H1 (cell line): ENCODE results near the gene DGKH. TPM values are rescaled to one million over a fixed set of nuclear protein-coding genes. Genes with fewer than 3 reads are reported as not detected.

ENCODE experiments used
- EZH2 ChIP-seq: fragments of 200-600 bp; sonication (generic); IDR thresholded peaks from 2 replicates; pipeline ENCODE4 v1.7.1; 2012; ENCODE audit warnings: low read depth, mild to moderate bottlenecking, moderate library complexity, low read length, inconsistent platforms; ENCODE audit not compliant: severe bottlenecking
- FOSL1 ChIP-seq: IDR thresholded peaks from 2 replicates; pipeline ENCODE4 v1.6.1; 2011; ENCODE audit warnings: mild to moderate bottlenecking, low read depth, low read length, moderate library complexity; ENCODE audit not compliant: insufficient read depth
- JUND ChIP-seq: IDR thresholded peaks from 2 replicates; pipeline ENCODE4 v1.6.1; 2011; ENCODE audit warnings: mild to moderate bottlenecking, improper control_type of control experiment, low read length
- KDM4A ChIP-seq: IDR thresholded peaks from one replicate; pipeline ENCODE4 v1.7.1; 2012; ENCODE audit warnings: low read depth, mild to moderate bottlenecking, moderate library complexity, low read length, inconsistent platforms; ENCODE audit not compliant: severe bottlenecking
- RAD21 ChIP-seq, 2 experiments: IDR thresholded peaks in 1 of 2; conservative IDR thresholded peaks in 1 of 2; 2 replicates each; pipeline ENCODE4 v1.6.1; 2011; ENCODE audit warnings: low read depth in 2 of 2, low read length in 2 of 2, improper control_type of control experiment in 1 of 2, inconsistent platforms in 1 of 2, mild to moderate bottlenecking in 1 of 2, moderate library complexity in 1 of 2
- RBBP5 ChIP-seq: IDR thresholded peaks from 2 replicates; pipeline ENCODE4 v1.7.1; 2012; ENCODE audit warnings: low read depth, mild to moderate bottlenecking, inconsistent platforms, low read length, moderate library complexity, borderline replicate concordance
- RFX5 ChIP-seq: IDR thresholded peaks from 2 replicates; pipeline ENCODE4 v1.6.1; 2011; ENCODE audit warnings: low read depth, low read length, improper control_type of control experiment, borderline replicate concordance
- SIX5 ChIP-seq: IDR thresholded peaks from 2 replicates; pipeline ENCODE4 v1.6.1; 2011; ENCODE audit warnings: mild to moderate bottlenecking, low read depth, low read length
- SP2 ChIP-seq: IDR thresholded peaks from 2 replicates; pipeline ENCODE4 v1.6.1; 2012; ENCODE audit warnings: mild to moderate bottlenecking, low read length, inconsistent platforms
- TEAD4 ChIP-seq: IDR thresholded peaks from 2 replicates; pipeline ENCODE4 v1.6.1; 2012; ENCODE audit warnings: low read depth, low read length, inconsistent platforms, mixed read lengths
- YY1 ChIP-seq: IDR thresholded peaks from 2 replicates; pipeline ENCODE4 v1.6.1; 2011; ENCODE audit warnings: low read depth, mild to moderate bottlenecking, low read length
- polyA plus RNA-seq, 7 experiments: library from polyadenylated mRNA; depleted of rRNA in 3 of 7; stranded (reverse) in 5 of 7; unstranded in 2 of 7; fragments of >200 nt in 5 of 7; fragments of 200-250 nt in 2 of 7; gene quantifications; 1 replicate in 5 of 7; 2 replicates in 1 of 7; 4 replicates in 1 of 7; pipeline versions ENCODE4 v1.2.1 to v1.2.3, GENCODE V29; 2011 to 2013; ENCODE audit warnings: missing spikeins in 2 of 7, mixed read lengths in 2 of 7
- total RNA-seq: library from RNA; stranded (reverse); fragmentation: NEBNext Ultra II Directional; extraction: Animal tissue kit (Norgen Biotek cat#: 25700); gene quantifications from 2 replicates; pipeline ENCODE4 v1.2.1, GENCODE V29; 2021
- TF ChIP-seq, protein P1 (sequence below): fragments of 300-600 bp; sonication (generic); IDR thresholded peaks from 2 replicates; pipeline ENCODE4 v1.7.1; 2012; ENCODE audit warnings: low read length, moderate library complexity, mild to moderate bottlenecking, inconsistent platforms; ENCODE audit not compliant: insufficient replicate concordance

The DGKH gene
- total and polyA plus RNA-seq, 2 of the 8 experiments (the other 6 are each of a cell fraction or from before 2014, with no cell fraction given), result 2.1 to 7.9 TPM

DNA sequence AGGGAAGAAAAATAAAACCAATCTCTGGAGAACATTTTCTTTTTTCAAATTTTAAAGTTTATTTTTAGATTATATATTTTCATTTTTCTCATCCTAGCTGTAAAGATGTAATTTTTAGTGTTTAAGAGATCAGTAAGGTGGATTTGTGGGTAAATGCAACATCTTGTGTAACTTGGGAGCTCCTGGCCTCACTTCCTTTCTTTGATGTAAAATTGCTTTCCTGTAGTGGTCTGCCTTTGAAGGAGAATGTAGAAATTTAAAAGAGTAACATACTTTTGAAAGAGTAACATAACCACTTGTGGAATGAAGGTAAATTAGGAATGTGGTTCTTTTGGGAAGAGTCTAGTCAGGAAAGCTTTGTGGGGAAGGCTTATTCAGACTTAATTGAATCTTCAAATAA is 127.8 kb downstream of the DGKH start (continued):
- TF ChIP-seq, protein P1, sequence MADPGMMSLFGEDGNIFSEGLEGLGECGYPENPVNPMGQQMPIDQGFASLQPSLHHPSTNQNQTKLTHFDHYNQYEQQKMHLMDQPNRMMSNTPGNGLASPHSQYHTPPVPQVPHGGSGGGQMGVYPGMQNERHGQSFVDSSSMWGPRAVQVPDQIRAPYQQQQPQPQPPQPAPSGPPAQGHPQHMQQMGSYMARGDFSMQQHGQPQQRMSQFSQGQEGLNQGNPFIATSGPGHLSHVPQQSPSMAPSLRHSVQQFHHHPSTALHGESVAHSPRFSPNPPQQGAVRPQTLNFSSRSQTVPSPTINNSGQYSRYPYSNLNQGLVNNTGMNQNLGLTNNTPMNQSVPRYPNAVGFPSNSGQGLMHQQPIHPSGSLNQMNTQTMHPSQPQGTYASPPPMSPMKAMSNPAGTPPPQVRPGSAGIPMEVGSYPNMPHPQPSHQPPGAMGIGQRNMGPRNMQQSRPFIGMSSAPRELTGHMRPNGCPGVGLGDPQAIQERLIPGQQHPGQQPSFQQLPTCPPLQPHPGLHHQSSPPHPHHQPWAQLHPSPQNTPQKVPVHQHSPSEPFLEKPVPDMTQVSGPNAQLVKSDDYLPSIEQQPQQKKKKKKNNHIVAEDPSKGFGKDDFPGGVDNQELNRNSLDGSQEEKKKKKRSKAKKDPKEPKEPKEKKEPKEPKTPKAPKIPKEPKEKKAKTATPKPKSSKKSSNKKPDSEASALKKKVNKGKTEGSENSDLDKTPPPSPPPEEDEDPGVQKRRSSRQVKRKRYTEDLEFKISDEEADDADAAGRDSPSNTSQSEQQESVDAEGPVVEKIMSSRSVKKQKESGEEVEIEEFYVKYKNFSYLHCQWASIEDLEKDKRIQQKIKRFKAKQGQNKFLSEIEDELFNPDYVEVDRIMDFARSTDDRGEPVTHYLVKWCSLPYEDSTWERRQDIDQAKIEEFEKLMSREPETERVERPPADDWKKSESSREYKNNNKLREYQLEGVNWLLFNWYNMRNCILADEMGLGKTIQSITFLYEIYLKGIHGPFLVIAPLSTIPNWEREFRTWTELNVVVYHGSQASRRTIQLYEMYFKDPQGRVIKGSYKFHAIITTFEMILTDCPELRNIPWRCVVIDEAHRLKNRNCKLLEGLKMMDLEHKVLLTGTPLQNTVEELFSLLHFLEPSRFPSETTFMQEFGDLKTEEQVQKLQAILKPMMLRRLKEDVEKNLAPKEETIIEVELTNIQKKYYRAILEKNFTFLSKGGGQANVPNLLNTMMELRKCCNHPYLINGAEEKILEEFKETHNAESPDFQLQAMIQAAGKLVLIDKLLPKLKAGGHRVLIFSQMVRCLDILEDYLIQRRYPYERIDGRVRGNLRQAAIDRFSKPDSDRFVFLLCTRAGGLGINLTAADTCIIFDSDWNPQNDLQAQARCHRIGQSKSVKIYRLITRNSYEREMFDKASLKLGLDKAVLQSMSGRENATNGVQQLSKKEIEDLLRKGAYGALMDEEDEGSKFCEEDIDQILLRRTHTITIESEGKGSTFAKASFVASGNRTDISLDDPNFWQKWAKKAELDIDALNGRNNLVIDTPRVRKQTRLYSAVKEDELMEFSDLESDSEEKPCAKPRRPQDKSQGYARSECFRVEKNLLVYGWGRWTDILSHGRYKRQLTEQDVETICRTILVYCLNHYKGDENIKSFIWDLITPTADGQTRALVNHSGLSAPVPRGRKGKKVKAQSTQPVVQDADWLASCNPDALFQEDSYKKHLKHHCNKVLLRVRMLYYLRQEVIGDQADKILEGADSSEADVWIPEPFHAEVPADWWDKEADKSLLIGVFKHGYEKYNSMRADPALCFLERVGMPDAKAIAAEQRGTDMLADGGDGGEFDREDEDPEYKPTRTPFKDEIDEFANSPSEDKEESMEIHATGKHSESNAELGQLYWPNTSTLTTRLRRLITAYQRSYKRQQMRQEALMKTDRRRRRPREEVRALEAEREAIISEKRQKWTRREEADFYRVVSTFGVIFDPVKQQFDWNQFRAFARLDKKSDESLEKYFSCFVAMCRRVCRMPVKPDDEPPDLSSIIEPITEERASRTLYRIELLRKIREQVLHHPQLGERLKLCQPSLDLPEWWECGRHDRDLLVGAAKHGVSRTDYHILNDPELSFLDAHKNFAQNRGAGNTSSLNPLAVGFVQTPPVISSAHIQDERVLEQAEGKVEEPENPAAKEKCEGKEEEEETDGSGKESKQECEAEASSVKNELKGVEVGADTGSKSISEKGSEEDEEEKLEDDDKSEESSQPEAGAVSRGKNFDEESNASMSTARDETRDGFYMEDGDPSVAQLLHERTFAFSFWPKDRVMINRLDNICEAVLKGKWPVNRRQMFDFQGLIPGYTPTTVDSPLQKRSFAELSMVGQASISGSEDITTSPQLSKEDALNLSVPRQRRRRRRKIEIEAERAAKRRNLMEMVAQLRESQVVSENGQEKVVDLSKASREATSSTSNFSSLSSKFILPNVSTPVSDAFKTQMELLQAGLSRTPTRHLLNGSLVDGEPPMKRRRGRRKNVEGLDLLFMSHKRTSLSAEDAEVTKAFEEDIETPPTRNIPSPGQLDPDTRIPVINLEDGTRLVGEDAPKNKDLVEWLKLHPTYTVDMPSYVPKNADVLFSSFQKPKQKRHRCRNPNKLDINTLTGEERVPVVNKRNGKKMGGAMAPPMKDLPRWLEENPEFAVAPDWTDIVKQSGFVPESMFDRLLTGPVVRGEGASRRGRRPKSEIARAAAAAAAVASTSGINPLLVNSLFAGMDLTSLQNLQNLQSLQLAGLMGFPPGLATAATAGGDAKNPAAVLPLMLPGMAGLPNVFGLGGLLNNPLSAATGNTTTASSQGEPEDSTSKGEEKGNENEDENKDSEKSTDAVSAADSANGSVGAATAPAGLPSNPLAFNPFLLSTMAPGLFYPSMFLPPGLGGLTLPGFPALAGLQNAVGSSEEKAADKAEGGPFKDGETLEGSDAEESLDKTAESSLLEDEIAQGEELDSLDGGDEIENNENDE, result no peak
- TF ChIP-seq FOSL1 (no peak), EZH2 (no peak), RFX5 (no peak), SP2 (no peak), SIX5 (no peak), TEAD4 (no peak), YY1 (no peak), JUND (no peak), KDM4A (no peak), RBBP5 (no peak), RAD21 (IDR thresholded peaks at IDR 0.05 in 1 of 2, conservative IDR thresholded peaks at IDR 0.05 in 1 of 2; ENCODE audit: low read depth in 2 of 2, low read length in 2 of 2) (no peak)
